Hepatocyte (in vitro differentiated cells): ENCODE measurements around the gene KLC4.

ENCODE experiments used
- EZH2 ChIP-seq: fragments of 200-600 bp; sonication (generic); IDR thresholded peaks from 2 replicates; pipeline ENCODE4 v1.6.1; 2016; ENCODE audit warnings: antibody characterized with exemption, mild to moderate bottlenecking, borderline replicate concordance
- EZH2phosphoT487 ChIP-seq: fragments of 200-600 bp; sonication (generic); IDR thresholded peaks from one replicate; pipeline ENCODE4 v1.6.1; 2018; ENCODE audit warnings: antibody characterized with exemption, mild to moderate bottlenecking, low read depth, moderate library complexity; ENCODE audit not compliant: unreplicated experiment, severe bottlenecking
- TF ChIP-seq, protein P1 (sequence below): fragments of 200-600 bp; sonication (generic); IDR thresholded peaks from 2 replicates; pipeline ENCODE4 v1.5.1; 2016; ENCODE audit warnings: antibody characterized with exemption, mild to moderate bottlenecking; ENCODE audit not compliant: poor library complexity

DNA sequence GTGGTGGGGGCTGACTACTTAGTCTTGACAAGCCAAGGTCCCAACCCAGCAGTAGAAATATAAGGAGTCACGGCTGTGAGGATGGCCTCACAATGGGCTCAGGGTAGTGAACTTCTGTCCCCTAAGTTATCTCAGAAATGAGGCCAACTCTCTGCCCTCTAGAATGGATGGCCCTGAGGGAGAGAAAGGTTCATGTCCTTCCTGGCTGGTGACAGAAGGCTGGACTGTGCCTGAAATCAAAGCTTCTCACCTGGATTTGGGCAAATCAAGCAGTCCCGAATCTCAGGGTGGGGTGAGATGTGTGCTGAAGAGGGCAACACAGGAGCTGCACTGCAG, 25.3 kb upstream of the KLC4 start:
- TF ChIP-seq EZH2 (no peak), EZH2phosphoT487 (no peak)
- TF ChIP-seq, protein P1, sequence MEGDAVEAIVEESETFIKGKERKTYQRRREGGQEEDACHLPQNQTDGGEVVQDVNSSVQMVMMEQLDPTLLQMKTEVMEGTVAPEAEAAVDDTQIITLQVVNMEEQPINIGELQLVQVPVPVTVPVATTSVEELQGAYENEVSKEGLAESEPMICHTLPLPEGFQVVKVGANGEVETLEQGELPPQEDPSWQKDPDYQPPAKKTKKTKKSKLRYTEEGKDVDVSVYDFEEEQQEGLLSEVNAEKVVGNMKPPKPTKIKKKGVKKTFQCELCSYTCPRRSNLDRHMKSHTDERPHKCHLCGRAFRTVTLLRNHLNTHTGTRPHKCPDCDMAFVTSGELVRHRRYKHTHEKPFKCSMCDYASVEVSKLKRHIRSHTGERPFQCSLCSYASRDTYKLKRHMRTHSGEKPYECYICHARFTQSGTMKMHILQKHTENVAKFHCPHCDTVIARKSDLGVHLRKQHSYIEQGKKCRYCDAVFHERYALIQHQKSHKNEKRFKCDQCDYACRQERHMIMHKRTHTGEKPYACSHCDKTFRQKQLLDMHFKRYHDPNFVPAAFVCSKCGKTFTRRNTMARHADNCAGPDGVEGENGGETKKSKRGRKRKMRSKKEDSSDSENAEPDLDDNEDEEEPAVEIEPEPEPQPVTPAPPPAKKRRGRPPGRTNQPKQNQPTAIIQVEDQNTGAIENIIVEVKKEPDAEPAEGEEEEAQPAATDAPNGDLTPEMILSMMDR = no peak
